HepG2 (cell line): ENCODE data around the gene ZNF629. TPM values are rescaled to one million over a fixed set of nuclear protein-coding genes. Genes with fewer than 3 reads are reported as not detected.
"Not testable (repeated sequence)": the region's sequence is repeated elsewhere in the genome, so short reads cannot be mapped to it uniquely, and the experiment has no call there.

Experiments used
- AHDC1 ChIP-seq: sonication (generic); formaldehyde crosslinking; IDR thresholded peaks from 2 replicates; pipeline ENCODE4 v1.5.1; 2020; ENCODE audit warnings: mild to moderate bottlenecking, missing genetic modification reagents, borderline replicate concordance
- ARNTL ChIP-seq: sonication (generic); formaldehyde crosslinking; IDR thresholded peaks from 2 replicates; pipeline ENCODE4 v1.4.0; 2020; ENCODE audit warnings: mild to moderate bottlenecking, missing genetic modification reagents
- CREB1 ChIP-seq, 2 experiments: fragments of 450-650 bp in 1 of 2; IDR thresholded peaks; 2 replicates each; pipeline ENCODE4 v1.6.1; 2016 to 2017; ENCODE audit warnings: control low read depth in 1 of 2, mild to moderate bottlenecking in 1 of 2, missing compliant biosample characterization in 1 of 2, missing genetic modification characterization in 1 of 2
- ELF3 ChIP-seq: IDR thresholded peaks from 2 replicates; pipeline ENCODE4 v1.6.1; 2016; ENCODE audit warnings: missing genetic modification reagents, missing compliant biosample characterization
- FOXJ3 ChIP-seq: sonication (generic); formaldehyde crosslinking; IDR thresholded peaks from 2 replicates; pipeline ENCODE4 v1.4.0; 2020; ENCODE audit warnings: missing genetic modification reagents, mild to moderate bottlenecking, borderline replicate concordance
- GATA4 ChIP-seq: sonication (generic); IDR thresholded peaks from 2 replicates; pipeline ENCODE4 v1.6.1; 2016; ENCODE audit warnings: antibody characterized with exemption, low read depth, borderline replicate concordance
- KDM1A ChIP-seq: IDR thresholded peaks from 2 replicates; pipeline ENCODE4 v1.6.1; 2016; ENCODE audit warnings: missing compliant biosample characterization
- MED1 ChIP-seq: sonication (generic); formaldehyde crosslinking; IDR thresholded peaks from 2 replicates; pipeline ENCODE4 v1.4.0; 2020; ENCODE audit warnings: missing genetic modification reagents
- NAIF1 ChIP-seq: sonication (generic); formaldehyde crosslinking; IDR thresholded peaks from 2 replicates; pipeline ENCODE4 v1.5.0; 2020; ENCODE audit warnings: mild to moderate bottlenecking, missing genetic modification reagents, borderline replicate concordance
- SOX13 ChIP-seq, 3 experiments: fragments of 450-650 bp in 1 of 3; sonication (generic) in 1 of 3; formaldehyde crosslinking in 1 of 3; IDR thresholded peaks in 2 of 3; conservative IDR thresholded peaks in 1 of 3; 2 replicates each; pipeline versions ENCODE4 v1.5.0 to v1.6.1; 2016 to 2020; ENCODE audit warnings: antibody characterized with exemption in 1 of 3, mild to moderate bottlenecking in 1 of 3, missing compliant biosample characterization in 1 of 3, missing genetic modification reagents in 1 of 3, moderate library complexity in 1 of 3
- SOX6 ChIP-seq, 2 experiments: fragments of 450-650 bp in 1 of 2; sonication (generic) in 1 of 2; formaldehyde crosslinking in 1 of 2; IDR thresholded peaks; 2 replicates each; pipeline versions ENCODE4 v1.4.0 to v1.6.1; 2017 to 2020; ENCODE audit warnings: antibody characterized with exemption in 1 of 2, mild to moderate bottlenecking in 1 of 2, missing genetic modification reagents in 1 of 2
- TCF7 ChIP-seq: sonication (generic); IDR thresholded peaks from 2 replicates; pipeline ENCODE4 v1.6.1; 2016; ENCODE audit warnings: antibody characterized with exemption, low read depth
- ZKSCAN8 ChIP-seq: IDR thresholded peaks from 2 replicates; pipeline ENCODE4 v1.6.1; 2016; ENCODE audit warnings: borderline replicate concordance, missing genetic modification reagents, missing compliant biosample characterization
- ZNF121 ChIP-seq: sonication (generic); formaldehyde crosslinking; IDR thresholded peaks from 2 replicates; pipeline ENCODE4 v1.5.0; 2020; ENCODE audit warnings: mild to moderate bottlenecking, missing genetic modification reagents
- ZNF24 ChIP-seq: fragments of 450-650 bp; IDR thresholded peaks from 2 replicates; pipeline ENCODE4 v1.6.1; 2017; ENCODE audit warnings: antibody characterized with exemption, mild to moderate bottlenecking
- ZNF772 ChIP-seq: sonication (generic); formaldehyde crosslinking; IDR thresholded peaks from 2 replicates; pipeline ENCODE4 v1.5.0; 2020; ENCODE audit warnings: mild to moderate bottlenecking, missing genetic modification reagents
- ZNF792 ChIP-seq: IDR thresholded peaks from 2 replicates; pipeline ENCODE4 v1.6.1; 2016
- polyA plus RNA-seq, 8 experiments: library from polyadenylated mRNA; depleted of rRNA in 3 of 8; stranded (reverse) in 7 of 8; unstranded in 1 of 8; fragments of >200 nt; fragmentation: Illumina TruSeq in 4 of 8; extraction: Trizol in 4 of 8; gene quantifications; 2 replicates each; pipeline versions ENCODE4 v1.2.1 to v1.2.3, GENCODE V29; 2011 to 2016; ENCODE audit warnings: low read depth in 4 of 8, missing spikeins in 1 of 8, mixed read lengths in 1 of 8; ENCODE audit not compliant: insufficient read depth in 1 of 8
- total RNA-seq, 5 experiments: library from RNA; depleted of rRNA; stranded (reverse); fragments of >200 nt; fragmentation: Illumina TruSeq; extraction: Trizol; gene quantifications; 2 replicates each; pipeline ENCODE4 v1.2.3, GENCODE V29; 2016; ENCODE audit warnings: low read depth in 1 of 5
- TF ChIP-seq, protein P1 (sequence below): IDR thresholded peaks from 2 replicates; pipeline ENCODE4 v1.6.1; 2016; ENCODE audit warnings: mild to moderate bottlenecking
- TF ChIP-seq, protein P2 (sequence below): sonication (generic); formaldehyde crosslinking; IDR thresholded peaks from 2 replicates; pipeline ENCODE4 v1.4.0; 2020; ENCODE audit warnings: missing genetic modification reagents

The ZNF629 gene
- total and polyA plus RNA-seq, 2 of the 13 experiments (the other 11 are each of a cell fraction or from before 2014, with no cell fraction given): 6.1 to 16.5 TPM

- TF ChIP-seq, protein P1, sequence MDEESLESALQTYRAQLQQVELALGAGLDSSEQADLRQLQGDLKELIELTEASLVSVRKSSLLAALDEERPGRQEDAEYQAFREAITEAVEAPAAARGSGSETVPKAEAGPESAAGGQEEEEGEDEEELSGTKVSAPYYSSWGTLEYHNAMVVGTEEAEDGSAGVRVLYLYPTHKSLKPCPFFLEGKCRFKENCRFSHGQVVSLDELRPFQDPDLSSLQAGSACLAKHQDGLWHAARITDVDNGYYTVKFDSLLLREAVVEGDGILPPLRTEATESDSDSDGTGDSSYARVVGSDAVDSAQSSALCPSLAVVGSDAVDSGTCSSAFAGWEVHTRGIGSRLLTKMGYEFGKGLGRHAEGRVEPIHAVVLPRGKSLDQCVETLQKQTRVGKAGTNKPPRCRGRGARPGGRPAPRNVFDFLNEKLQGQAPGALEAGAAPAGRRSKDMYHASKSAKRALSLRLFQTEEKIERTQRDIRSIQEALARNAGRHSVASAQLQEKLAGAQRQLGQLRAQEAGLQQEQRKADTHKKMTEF (CRISPR knock-in tag): 0 out of 2 replicates have a peak, but pooled peaks have one; percentile 20
- TF ChIP-seq SOX13, SOX6, CREB1 (IDR thresholded peaks at IDR 0.05): not testable (repeated sequence)
- peak in 1 of 2 experiments; percentile 78; a peak in 2 of 4 replicates for TF ChIP-seq SOX13 (CRISPR knock-in tag; conservative IDR thresholded peaks at IDR 0.05 in 1 of 2, IDR thresholded peaks at IDR 0.05 in 1 of 2)
- peak; percentile 30; the same call in 1 of the 2 replicates for TF ChIP-seq TCF7
- TF ChIP-seq, protein P2, sequence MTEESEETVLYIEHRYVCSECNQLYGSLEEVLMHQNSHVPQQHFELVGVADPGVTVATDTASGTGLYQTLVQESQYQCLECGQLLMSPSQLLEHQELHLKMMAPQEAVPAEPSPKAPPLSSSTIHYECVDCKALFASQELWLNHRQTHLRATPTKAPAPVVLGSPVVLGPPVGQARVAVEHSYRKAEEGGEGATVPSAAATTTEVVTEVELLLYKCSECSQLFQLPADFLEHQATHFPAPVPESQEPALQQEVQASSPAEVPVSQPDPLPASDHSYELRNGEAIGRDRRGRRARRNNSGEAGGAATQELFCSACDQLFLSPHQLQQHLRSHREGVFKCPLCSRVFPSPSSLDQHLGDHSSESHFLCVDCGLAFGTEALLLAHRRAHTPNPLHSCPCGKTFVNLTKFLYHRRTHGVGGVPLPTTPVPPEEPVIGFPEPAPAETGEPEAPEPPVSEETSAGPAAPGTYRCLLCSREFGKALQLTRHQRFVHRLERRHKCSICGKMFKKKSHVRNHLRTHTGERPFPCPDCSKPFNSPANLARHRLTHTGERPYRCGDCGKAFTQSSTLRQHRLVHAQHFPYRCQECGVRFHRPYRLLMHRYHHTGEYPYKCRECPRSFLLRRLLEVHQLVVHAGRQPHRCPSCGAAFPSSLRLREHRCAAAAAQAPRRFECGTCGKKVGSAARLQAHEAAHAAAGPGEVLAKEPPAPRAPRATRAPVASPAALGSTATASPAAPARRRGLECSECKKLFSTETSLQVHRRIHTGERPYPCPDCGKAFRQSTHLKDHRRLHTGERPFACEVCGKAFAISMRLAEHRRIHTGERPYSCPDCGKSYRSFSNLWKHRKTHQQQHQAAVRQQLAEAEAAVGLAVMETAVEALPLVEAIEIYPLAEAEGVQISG (CRISPR knock-in tag): 0 out of 2 replicates have a peak, but pooled peaks have one; percentile 58
- peak; percentile 26; the same call in 1 of the 2 replicates for TF ChIP-seq NAIF1 (CRISPR knock-in tag)
- TF ChIP-seq ZNF792 (CRISPR knock-in tag): 0 out of 2 replicates have a peak, but pooled peaks have one; percentile 18
- peak; percentile 42; the same call in 1 of the 2 replicates for TF ChIP-seq GATA4
- 0 out of 2 replicates have a peak, but pooled peaks have one; percentile 44 for TF ChIP-seq AHDC1 (CRISPR knock-in tag)
- 0 out of 2 replicates have a peak, but pooled peaks have one; percentile 25 for TF ChIP-seq ARNTL (CRISPR knock-in tag)
- TF ChIP-seq FOXJ3 (CRISPR knock-in tag): peak; percentile 68; the same call in 1 of the 2 replicates
- TF ChIP-seq ZKSCAN8 (CRISPR knock-in tag): peak; percentile 97
- peak; percentile 95 for TF ChIP-seq ZNF24
- TF ChIP-seq SOX6 (CRISPR knock-in tag; IDR thresholded peaks at IDR 0.05): peak; percentile 76
- TF ChIP-seq KDM1A: peak; percentile 23; the same call in 1 of the 2 replicates
- TF ChIP-seq ZNF772: peak; percentile 17; the same call in 1 of the 2 replicates
- peak; percentile 78 for TF ChIP-seq MED1 (CRISPR knock-in tag)
- 0 out of 2 replicates have a peak, but pooled peaks have one; percentile 10 for TF ChIP-seq ZNF121
- TF ChIP-seq ELF3 (CRISPR knock-in tag): peak; percentile 75
- peak; percentile 43; the same call in 1 of the 2 replicates for TF ChIP-seq CREB1 (CRISPR knock-in tag; IDR thresholded peaks at IDR 0.05)
These were observed 22.0 kb upstream of the ZNF629 start (continued) for GRCh38 chr16:30808890-30809426.
